B cell (primary cell): ENCODE results near the gene SLC22A12. TPM values are rescaled to one million over a fixed set of nuclear protein-coding genes. Genes with fewer than 3 reads are reported as not detected.

Experiments used
- ATAC-seq: fragments of 200-7000 bp; cut with Tn5 transposase; one replicate; pipeline ENCODE4 v1.10.0; 2021; ENCODE audit warnings: low read depth, mild to moderate bottlenecking, moderate number of reproducible peaks, moderate library complexity
- CTCF ChIA-PET: fragments of 350-600 bp; sonication (Branson Sonifier 250); formaldehyde crosslinking; loops from one replicate; lab custom pipeline; 2021; ENCODE audit warnings: antibody characterized with exemption, inconsistent platforms; lab: Charles Lee
- POLR2A ChIA-PET: fragments of 350-600 bp; sonication (Branson Sonifier 250); formaldehyde crosslinking; loops from one replicate; lab custom pipeline; 2021; ENCODE audit warnings: antibody characterized with exemption; lab: Charles Lee
- DNase-seq: peaks from one replicate; pipeline ENCODE4 v3.0.0; 2013
- H2AFZ ChIP-seq: 2 replicates; pipeline ENCODE4 v1.6.1; 2012; ENCODE audit warnings: mild to moderate bottlenecking, low read depth, low read length; ENCODE audit not compliant: insufficient read depth, poor library complexity, severe bottlenecking
- H3K27ac ChIP-seq, 2 donors: 1 replicate in 1 of 2; 2 replicates in 1 of 2; pipeline ENCODE4 v1.5.1; 2012 to 2013; ENCODE audit warnings: low read length in 2 of 2, mild to moderate bottlenecking in 2 of 2, moderate library complexity in 1 of 2
- H3K27me3 ChIP-seq, 4 experiments: fragments of 200-600 bp in 1 of 4; sonication (generic) in 1 of 4; replicated peaks in 1 of 4; 1 replicate in 2 of 4; 2 replicates in 2 of 4; pipeline versions ENCODE4 v1.6.1 to v1.7.0; 2013 to 2016; ENCODE audit warnings: low read length in 3 of 4, mild to moderate bottlenecking in 2 of 4, mixed read lengths in 1 of 4, moderate library complexity in 1 of 4; ENCODE audit not compliant: insufficient read depth in 4 of 4, control insufficient read depth in 3 of 4; ENCODE audit errors: control extremely low read depth in 1 of 4
- H3K36me3 ChIP-seq, 2 experiments: replicated peaks in 1 of 2; 1 replicate in 1 of 2; 2 replicates in 1 of 2; pipeline versions ENCODE4 v1.6.1 to v1.7.1; 2013; ENCODE audit warnings: low read length in 1 of 2; ENCODE audit not compliant: insufficient read depth in 2 of 2, control insufficient read depth in 1 of 2; ENCODE audit errors: control extremely low read depth in 1 of 2, extremely low read depth in 1 of 2
- H3K4me1 ChIP-seq, 2 donors: fragments of 200-600 bp in 1 of 2; sonication (generic) in 1 of 2; 1 replicate in 1 of 2; 2 replicates in 1 of 2; pipeline versions ENCODE4 v1.5.1 to v1.6.1; 2013 to 2017; ENCODE audit warnings: low read length in 2 of 2; ENCODE audit not compliant: control insufficient read depth in 2 of 2, insufficient read depth in 2 of 2
- H3K4me2 ChIP-seq: replicated peaks from 2 replicates; pipeline ENCODE3; 2012; ENCODE audit warnings: mild to moderate bottlenecking, low read depth, low read length; ENCODE audit not compliant: poor library complexity, severe bottlenecking
- H3K4me3 ChIP-seq, 5 experiments: fragments of 200-600 bp in 1 of 5; sonication (generic) in 1 of 5; 1 replicate in 3 of 5; 2 replicates in 2 of 5; pipeline versions ENCODE4 v1.5.1 to v1.7.0; 2011 to 2016; ENCODE audit warnings: low read length in 4 of 5, mild to moderate bottlenecking in 4 of 5, low read depth in 2 of 5, control low read depth in 1 of 5, moderate library complexity in 1 of 5; ENCODE audit not compliant: insufficient read depth in 1 of 5; ENCODE audit errors: control extremely low read depth in 1 of 5, extremely low read depth in 1 of 5
- H3K79me2 ChIP-seq: fragments of 200-600 bp; sonication (generic); one replicate; pipeline ENCODE4 v1.6.0; 2016; ENCODE audit warnings: low read length; ENCODE audit not compliant: control insufficient read depth, insufficient read depth
- H3K9ac ChIP-seq: fragments of 200-600 bp; sonication (generic); 2 replicates; pipeline ENCODE4 v1.6.1; 2017; ENCODE audit warnings: mild to moderate bottlenecking, low read length, moderate library complexity
- H3K9me3 ChIP-seq, 3 donors: one replicate each; pipeline versions ENCODE4 v1.6.1 to v1.7.1; 2013; ENCODE audit warnings: low read length in 2 of 3; ENCODE audit not compliant: control insufficient read depth in 2 of 3, insufficient read depth in 1 of 3; ENCODE audit errors: control extremely low read depth in 1 of 3
- H4K20me1 ChIP-seq: 2 replicates; pipeline ENCODE4 v1.6.0; 2012; ENCODE audit warnings: mild to moderate bottlenecking, low read length; ENCODE audit not compliant: insufficient read depth, control insufficient read depth, poor library complexity, severe bottlenecking
- H3K27ac Mint-ChIP-seq: one replicate; pipeline ENCODE4 v1.8.0; 2021; ENCODE audit warnings: mixed read lengths
- H3K27me3 Mint-ChIP-seq: one replicate; pipeline ENCODE4 v1.8.0; 2021; ENCODE audit warnings: mixed read lengths
- H3K4me1 Mint-ChIP-seq: one replicate; pipeline ENCODE4 v1.8.0; 2021; ENCODE audit warnings: mixed read lengths
- H3K4me3 Mint-ChIP-seq: one replicate; pipeline ENCODE4 v1.8.0; 2021; ENCODE audit warnings: mixed read lengths
- H3K9me3 Mint-ChIP-seq: one replicate; pipeline ENCODE4 v1.8.0; 2022; ENCODE audit warnings: mixed read lengths; ENCODE audit not compliant: insufficient read depth
- CTCF ChIP-seq: fragments of 200-600 bp; IDR thresholded peaks from one replicate; pipeline ENCODE4 v1.8.0; 2022; ENCODE audit warnings: antibody characterized with exemption, mild to moderate bottlenecking
- EZH2 ChIP-seq: IDR thresholded peaks from 2 replicates; pipeline ENCODE4 v1.6.1; 2012; ENCODE audit warnings: borderline replicate concordance, low read depth, mild to moderate bottlenecking, moderate library complexity, low read length; ENCODE audit not compliant: insufficient read depth, poor library complexity, severe bottlenecking
- WGBS: methylation state at CpG from one replicate; pipeline ENCODE4 v1.1.5; 2013; ENCODE audit warnings: missing lambda C conversion rate; ENCODE audit not compliant: insufficient coverage; 5-methylcytosine and 5-hydroxymethylcytosine counted together
- intact Hi-C: fragments of 100-400 bp; cut with micrococcal nuclease; formaldehyde crosslinking; loops from one replicate; pipeline ENCODE4 v1.10.0; 2022
- polyA plus RNA-seq: library from polyadenylated mRNA; depleted of rRNA; stranded (reverse); fragments of >200 nt; gene quantifications from 2 replicates; pipeline ENCODE4 v1.2.3, GENCODE V29; 2012
- total RNA-seq, 2 donors: library from RNA; stranded (reverse); fragments of 120-200 nt in 1 of 2; gene quantifications; 1 replicate in 1 of 2; 2 replicates in 1 of 2; pipeline versions ENCODE4 v1.2.3 to v1.2.4, GENCODE V29; 2013 to 2022

SLC22A12 gene
- total and polyA plus RNA-seq, 2 donors (not counting 1 experiment from before 2014, with no cell fraction given) = not detected

- TF ChIP-seq EZH2 (no peak), CTCF (no peak)
- POLR2A ChIA-PET = interaction anchor here (0.7 kb wide), 1 partner anchor 102 kb away, joined by 8 read pairs; no protein-coding TSS in a partner anchor
- Histone ChIP-seq H4K20me1 (no peaks in the 10 kb centered on the region), H3K4me2 (no peak overlapping the region), H3K79me2 (no peaks in the 10 kb centered on the region), H3K4me3 (no peak overlapping the region), H3K27me3 (no peaks in the 10 kb centered on the region), H3K4me1 (peaks cover 6 to 8% of the 10 kb centered on the region in 2 donors), H3K27ac (no peak overlapping the region), H3K36me3 (no peaks in the 10 kb centered on the region), H3K9me3 (no peaks in the 10 kb centered on the region), H3K9ac (no peak overlapping the region), H2AFZ (no peak overlapping the region)
- H3K9me3 Mint-ChIP-seq = no peaks in the 10 kb centered on the region
- peaks cover 3% of the 10 kb centered on the region for H3K4me1 Mint-ChIP-seq
- CTCF ChIA-PET = interaction anchor here (1.2 kb wide), 1 partner anchor 102 kb away, joined by 4 read pairs; no protein-coding TSS in a partner anchor
- no CpG with 5 or more reads among the region's 4 CpGs for WGBS
- H3K4me3 Mint-ChIP-seq = no peak overlapping the region
- DNase-seq (no peak), ATAC-seq (no peak)
- H3K27ac Mint-ChIP-seq = no peak overlapping the region
- peaks cover 12% of the 10 kb centered on the region for H3K27me3 Mint-ChIP-seq
- intact Hi-C loops = no loop called here
Observed at GRCh38 chr11:64549969-64550368, 41.1 kb upstream of the SLC22A12 start.

GRCh38 chr11:64553554-64554201 is 37.3 kb upstream of the SLC22A12 start:
- intact Hi-C loops = loop anchor here (1.0 kb wide), 2 partner anchors 96 to 135 kb away; no protein-coding TSS in a partner anchor
- TF ChIP-seq CTCF (peak; percentile 91), EZH2 (no peak)
- Histone ChIP-seq H3K9me3 (no peaks in the 10 kb centered on the region), H4K20me1 (no peaks in the 10 kb centered on the region), H3K79me2 (no peaks in the 10 kb centered on the region), H3K27ac (no peak overlapping the region), H3K36me3 (no peaks in the 10 kb centered on the region), H3K27me3 (no peaks in the 10 kb centered on the region), H2AFZ (no peak overlapping the region), H3K4me3 (no peak overlapping the region), H3K9ac (no peak overlapping the region), H3K4me2 (no peak overlapping the region), H3K4me1 (peaks cover 12 to 19% of the 10 kb centered on the region in 2 donors)
- DNase-seq (peak; percentile 72), ATAC-seq (peak; percentile 78)
- H3K4me3 Mint-ChIP-seq = no peak overlapping the region
- POLR2A ChIA-PET = interaction anchor here (0.6 kb wide), 1 partner anchor 120 kb away, joined by 5 read pairs; no protein-coding TSS in a partner anchor
- CTCF ChIA-PET = interaction anchor here (0.9 to 1.2 kb wide), 2 partner anchors 34 to 105 kb away, joined by 3 read pairs; no protein-coding TSS in a partner anchor
- H3K27ac Mint-ChIP-seq = no peak overlapping the region
- H3K27me3 Mint-ChIP-seq = peaks cover 7% of the 10 kb centered on the region
- 52% methylated on average over 12 of the region's 13 CpGs for WGBS
- no peaks in the 10 kb centered on the region for H3K9me3 Mint-ChIP-seq
- H3K4me1 Mint-ChIP-seq = peaks cover 7% of the 10 kb centered on the region
